Activated CD4-positive, alpha-beta T cell treated with anti-CD3 and anti-CD28 coated beads, Interleukin-2, amount 50 U/mL, for 16 hours (primary cell): ENCODE measurements around the gene ORMDL3.
"Not testable (repeated sequence)": the region's sequence is repeated elsewhere in the genome, so short reads cannot be mapped to it uniquely, and the experiment has no call there.

Experiments
- DNase-seq: peaks from one replicate; pipeline ENCODE4 v3.0.0-alpha.2; 2020

ORMDL3 gene

GRCh38 chr17:39948489-39948828 is 21.1 kb upstream of the ORMDL3 start:
- not testable (repeated sequence) for DNase-seq

GRCh38 chr17:39946551-39947330 is 19.3 kb upstream of the ORMDL3 start:
- DNase-seq = no peak

GRCh38 chr17:39944393-39944711 is 17.0 kb upstream of the ORMDL3 start:
- no peak for DNase-seq

- DNase-seq = no peak
Observed at GRCh38 chr17:39943702-39944392, 16.4 kb upstream of the ORMDL3 start.

GRCh38 chr17:39939588-39940419 is 12.4 kb upstream of the ORMDL3 start:
- peak; percentile 79 for DNase-seq

GRCh38 chr17:39939106-39939505 is 11.7 kb upstream of the ORMDL3 start:
- no peak for DNase-seq

GRCh38 chr17:39938140-39938869 is 10.9 kb upstream of the ORMDL3 start:
- DNase-seq = no peak

- DNase-seq = no peak
Observed at GRCh38 chr17:39937447-39937846, 10.0 kb upstream of the ORMDL3 start.

- no peak for DNase-seq
Observed at GRCh38 chr17:39935909-39936308, 8.5 kb upstream of the ORMDL3 start.

- no peak for DNase-seq
Observed at GRCh38 chr17:39934324-39934723, 6.9 kb upstream of the ORMDL3 start.

- no peak for DNase-seq
Observed at GRCh38 chr17:39933912-39934311, 6.5 kb upstream of the ORMDL3 start.

- no peak for DNase-seq
Observed at GRCh38 chr17:39929646-39930407, 2.4 kb upstream of the ORMDL3 start.

- DNase-seq = no peak
Observed at GRCh38 chr17:39928858-39929645, 1.7 kb upstream of the ORMDL3 start.

GRCh38 chr17:39927929-39928857 is 792 bp upstream of the ORMDL3 start:
- DNase-seq = no peak

GRCh38 chr17:39926588-39927100 is 757 bp downstream of the ORMDL3 start:
- peak; percentile 75 for DNase-seq

- DNase-seq = no peak
Observed at GRCh38 chr17:39926135-39926587, 1.2 kb downstream of the ORMDL3 start.

- DNase-seq = no peak
Observed at GRCh38 chr17:39925282-39926134, 1.9 kb downstream of the ORMDL3 start.

GRCh38 chr17:39924691-39925055 is 2.7 kb downstream of the ORMDL3 start:
- no peak for DNase-seq
